Neural progenitor cell (in vitro differentiated cells): ENCODE results near the gene ZNF548. TPM values are rescaled to one million over a fixed set of nuclear protein-coding genes. Genes with fewer than 3 reads are reported as not detected.

Source experiments
- DNase-seq: peaks from one replicate; pipeline ENCODE4 v3.0.0-alpha.2; 2016; ENCODE audit warnings: low spot score
- H2AFZ ChIP-seq: fragments of 200-600 bp; sonication (generic); replicated peaks from 2 replicates; pipeline ENCODE4 v1.6.1; 2016; ENCODE audit warnings: antibody characterized with exemption
- H3F3A ChIP-seq: fragments of 200-600 bp; sonication (generic); 2 replicates; pipeline ENCODE4 v1.6.1; 2016; ENCODE audit warnings: antibody characterized with exemption, low read depth
- H3K27ac ChIP-seq: fragments of 200-600 bp; sonication (generic); 2 replicates; pipeline ENCODE4 v1.5.1; 2016; ENCODE audit warnings: mild to moderate bottlenecking
- H3K27me3 ChIP-seq: fragments of 200-600 bp; sonication (generic); 2 replicates; pipeline ENCODE4 v1.6.1; 2016; ENCODE audit warnings: mild to moderate bottlenecking, moderate library complexity
- H3K36me3 ChIP-seq: fragments of 200-600 bp; sonication (generic); 2 replicates; pipeline ENCODE4 v1.5.1; 2016
- H3K4me1 ChIP-seq: fragments of 200-600 bp; sonication (generic); 2 replicates; pipeline ENCODE4 v1.6.1; 2016; ENCODE audit warnings: mixed run types
- H3K4me2 ChIP-seq: fragments of 200-600 bp; sonication (generic); 2 replicates; pipeline ENCODE4 v1.6.1; 2016
- H3K4me3 ChIP-seq: fragments of 200-600 bp; sonication (generic); 2 replicates; pipeline ENCODE4 v1.5.1; 2016
- H3K79me2 ChIP-seq: fragments of 200-600 bp; sonication (generic); 2 replicates; pipeline ENCODE4 v1.6.1; 2016; ENCODE audit warnings: low read depth
- H3K9ac ChIP-seq: fragments of 200-600 bp; sonication (generic); 2 replicates; pipeline ENCODE4 v1.6.1; 2016
- H3K9me3 ChIP-seq: fragments of 200-600 bp; sonication (generic); 2 replicates; pipeline ENCODE4 v1.5.1; 2016; ENCODE audit warnings: low read depth
- H4K20me1 ChIP-seq: fragments of 200-600 bp; sonication (generic); 2 replicates; pipeline ENCODE4 v1.6.1; 2016; ENCODE audit warnings: low read depth
- H3K27ac Mint-ChIP-seq: 3 replicates; pipeline ENCODE4 v1.8.0; 2021; ENCODE audit warnings: mixed read lengths
- H3K27me3 Mint-ChIP-seq: 2 replicates; pipeline ENCODE4 v1.8.0; 2022; ENCODE audit warnings: low read depth, mild to moderate bottlenecking, inconsistent platforms, moderate library complexity, mixed read lengths; ENCODE audit not compliant: insufficient read depth
- H3K36me3 Mint-ChIP-seq: 3 replicates; pipeline ENCODE4 v1.8.0; 2021; ENCODE audit warnings: mixed read lengths
- H3K4me1 Mint-ChIP-seq: 3 replicates; pipeline ENCODE4 v1.8.0; 2021; ENCODE audit warnings: mixed read lengths
- H3K4me3 Mint-ChIP-seq: 3 replicates; pipeline ENCODE4 v1.8.0; 2021; ENCODE audit warnings: mild to moderate bottlenecking, moderate library complexity, mixed read lengths
- H3K9me3 Mint-ChIP-seq: 3 replicates; pipeline ENCODE4 v1.8.0; 2020; ENCODE audit warnings: mixed read lengths
- CTCF ChIP-seq: fragments of 200-600 bp; sonication (generic); IDR thresholded peaks from 2 replicates; pipeline ENCODE4 v1.5.1; 2017; ENCODE audit warnings: antibody characterized with exemption, mild to moderate bottlenecking
- EZH2 ChIP-seq: fragments of 200-600 bp; sonication (generic); IDR thresholded peaks from 2 replicates; pipeline ENCODE4 v1.6.1; 2017; ENCODE audit warnings: antibody characterized with exemption, mild to moderate bottlenecking, moderate library complexity
- EZH2phosphoT487 ChIP-seq: fragments of 200-600 bp; sonication (generic); IDR thresholded peaks from 2 replicates; pipeline ENCODE4 v1.6.1; 2017; ENCODE audit warnings: antibody characterized with exemption
- total RNA-seq: library from RNA; depleted of rRNA; stranded (reverse); fragments of >200 nt; gene quantifications from 2 replicates; pipeline ENCODE4 v1.2.3, GENCODE V29; 2015; ENCODE audit warnings: low replicate concordance

The ZNF548 gene
- total RNA-seq, 1 donor from 2014 or later, result 18.7 TPM

- H3K79me2 ChIP-seq, result peaks cover 21% of the 10 kb centered on the region
- no peak within 1 kb of the TSS for H3K27ac ChIP-seq
- H4K20me1 ChIP-seq, result peaks cover 5% of the 10 kb centered on the region
- H3K4me1 ChIP-seq, result peaks cover 5% of the 10 kb centered on the region
- DNase-seq, result peak; percentile 98
- Mint-ChIP-seq H3K36me3 (peaks cover 12% of the 10 kb centered on the region), H3K27me3 (peaks cover 3% of the 10 kb centered on the region), H3K27ac (peak within 1 kb of the TSS; percentile 24), H3K9me3 (peaks cover 3% of the 10 kb centered on the region), H3K4me3 (peak within 1 kb of the TSS; percentile 93), H3K4me1 (peaks cover 7% of the 10 kb centered on the region)
- no peaks in the 10 kb centered on the region for H3K9me3 ChIP-seq
- no peaks in the 10 kb centered on the region for H3K36me3 ChIP-seq
- peak within 1 kb of the TSS; percentile 97 for H2AFZ ChIP-seq
- TF ChIP-seq EZH2 (no peak), EZH2phosphoT487 (no peak), CTCF (no peak)
- H3K27me3 ChIP-seq, result no peaks in the 10 kb centered on the region
- no peaks in the 10 kb centered on the region for H3F3A ChIP-seq
- peak within 1 kb of the TSS; percentile 81 for H3K9ac ChIP-seq
- H3K4me2 ChIP-seq, result peak within 1 kb of the TSS; percentile 98
- peak within 1 kb of the TSS; percentile 91 for H3K4me3 ChIP-seq
These were observed 21.4 kb downstream of the ZNF548 start, which contains the start of gene ZNF17 for GRCh38 chr19:57410877-57411671. ZNF17 (plus strand) TSS chr19:57411161; CDS start chr19:57413616, 2,455 bp downstream.

GRCh38 chr19:57419439-57419838, 29.8 kb downstream of the ZNF548 start:
- DNase-seq, result no peak
- no peak overlapping the region for H3K27ac ChIP-seq
- H3K4me3 ChIP-seq, result no peak overlapping the region
- H3F3A ChIP-seq, result no peaks in the 10 kb centered on the region
- Mint-ChIP-seq H3K27me3 (no peaks in the 10 kb centered on the region), H3K9me3 (peaks cover 12% of the 10 kb centered on the region), H3K4me1 (no peaks in the 10 kb centered on the region), H3K36me3 (peaks cover 56% of the 10 kb centered on the region), H3K4me3 (no peak overlapping the region), H3K27ac (no peak overlapping the region)
- no peaks in the 10 kb centered on the region for H3K27me3 ChIP-seq
- H3K9ac ChIP-seq, result no peak overlapping the region
- H3K36me3 ChIP-seq, result no peaks in the 10 kb centered on the region
- TF ChIP-seq EZH2phosphoT487, result no peak
- no peak for TF ChIP-seq CTCF
- TF ChIP-seq EZH2, result no peak
- H2AFZ ChIP-seq, result no peak overlapping the region
- no peaks in the 10 kb centered on the region for H3K9me3 ChIP-seq
- no peaks in the 10 kb centered on the region for H3K4me1 ChIP-seq
- H4K20me1 ChIP-seq, result no peaks in the 10 kb centered on the region
- peaks cover 6% of the 10 kb centered on the region for H3K79me2 ChIP-seq
- no peak overlapping the region for H3K4me2 ChIP-seq

GRCh38 chr19:57421037-57421436, 31.4 kb downstream of the ZNF548 start:
- Histone ChIP-seq H3K9me3 (no peaks in the 10 kb centered on the region), H3K27ac (no peak overlapping the region), H3K79me2 (peaks cover 6% of the 10 kb centered on the region), H3K9ac (no peak overlapping the region), H3K4me1 (no peaks in the 10 kb centered on the region), H3F3A (no peaks in the 10 kb centered on the region), H3K4me2 (no peak overlapping the region), H2AFZ (no peak overlapping the region), H3K36me3 (no peaks in the 10 kb centered on the region), H4K20me1 (no peaks in the 10 kb centered on the region), H3K27me3 (no peaks in the 10 kb centered on the region), H3K4me3 (no peak overlapping the region)
- peaks cover 46% of the 10 kb centered on the region for H3K36me3 Mint-ChIP-seq
- no peak overlapping the region for H3K27ac Mint-ChIP-seq
- DNase-seq, result no peak
- peaks cover 11% of the 10 kb centered on the region for H3K9me3 Mint-ChIP-seq
- no peaks in the 10 kb centered on the region for H3K27me3 Mint-ChIP-seq
- no peaks in the 10 kb centered on the region for H3K4me1 Mint-ChIP-seq
- no peak overlapping the region for H3K4me3 Mint-ChIP-seq
- no peak for TF ChIP-seq EZH2phosphoT487
- TF ChIP-seq EZH2, result no peak
- no peak for TF ChIP-seq CTCF
